Trophoblast cell (in vitro differentiated cells and primary cell): ENCODE results near the gene RSRC2.
"Not testable (repeated sequence)": the region's sequence is repeated elsewhere in the genome, so short reads cannot be mapped to it uniquely, and the experiment has no call there.

Experiments used
- DNase-seq, 2 donors: peaks; one replicate each; pipeline ENCODE4 v3.0.0-alpha.2; 2016
- H2AFZ ChIP-seq: 2 replicates; pipeline ENCODE4 v1.6.1; 2013; ENCODE audit warnings: low read length, moderate library complexity, mild to moderate bottlenecking; ENCODE audit not compliant: insufficient read depth, poor library complexity
- H2AK5ac ChIP-seq: 2 replicates; pipeline ENCODE4 v1.6.1; 2013; ENCODE audit warnings: mild to moderate bottlenecking, low read length
- H2BK120ac ChIP-seq: 2 replicates; pipeline ENCODE4 v1.6.1; 2013; ENCODE audit warnings: low read length, mild to moderate bottlenecking, moderate library complexity; ENCODE audit not compliant: insufficient read depth, poor library complexity
- H2BK12ac ChIP-seq: 2 replicates; pipeline ENCODE4 v1.6.1; 2013; ENCODE audit warnings: mild to moderate bottlenecking, low read length, moderate library complexity
- H2BK5ac ChIP-seq: 2 replicates; pipeline ENCODE4 v1.6.1; 2013; ENCODE audit warnings: low read length, low read depth, moderate library complexity, mild to moderate bottlenecking; ENCODE audit not compliant: poor library complexity
- H3K14ac ChIP-seq: 2 replicates; pipeline ENCODE4 v1.6.1; 2013; ENCODE audit warnings: mild to moderate bottlenecking, low read length
- H3K18ac ChIP-seq: 2 replicates; pipeline ENCODE4 v1.6.1; 2013; ENCODE audit warnings: mild to moderate bottlenecking, low read length
- H3K23ac ChIP-seq: 2 replicates; pipeline ENCODE4 v1.6.1; 2013; ENCODE audit warnings: low read length
- H3K27ac ChIP-seq: 2 replicates; pipeline ENCODE4 v1.5.1; 2013; ENCODE audit warnings: low read depth, mild to moderate bottlenecking, inconsistent platforms, low read length, moderate library complexity
- H3K27me3 ChIP-seq: 2 replicates; pipeline ENCODE4 v1.6.1; 2013; ENCODE audit warnings: inconsistent platforms, mild to moderate bottlenecking, low read length, moderate library complexity; ENCODE audit not compliant: insufficient read depth
- H3K36me3 ChIP-seq, 2 experiments: 1 replicate in 1 of 2; 2 replicates in 1 of 2; pipeline ENCODE4 v1.6.1; 2013; ENCODE audit warnings: low read length in 2 of 2, mild to moderate bottlenecking in 2 of 2, moderate library complexity in 1 of 2; ENCODE audit not compliant: insufficient read depth in 2 of 2, control insufficient read depth in 1 of 2
- H3K4ac ChIP-seq: 2 replicates; pipeline ENCODE4 v1.6.1; 2013; ENCODE audit warnings: low read depth, mild to moderate bottlenecking, low read length, moderate library complexity
- H3K4me1 ChIP-seq, 2 experiments: 1 replicate in 1 of 2; 2 replicates in 1 of 2; pipeline ENCODE4 v1.6.1; 2013; ENCODE audit warnings: low read length in 2 of 2, mild to moderate bottlenecking in 2 of 2, moderate library complexity in 1 of 2; ENCODE audit not compliant: insufficient read depth in 2 of 2, control insufficient read depth in 1 of 2
- H3K4me2 ChIP-seq: 2 replicates; pipeline ENCODE4 v1.6.1; 2013; ENCODE audit warnings: inconsistent platforms, mild to moderate bottlenecking, low read length, moderate library complexity
- H3K4me3 ChIP-seq: 2 replicates; pipeline ENCODE4 v1.5.1; 2013; ENCODE audit warnings: mild to moderate bottlenecking, low read depth, low read length, inconsistent platforms
- H3K79me1 ChIP-seq: one replicate; pipeline ENCODE4 v1.6.1; 2013; ENCODE audit warnings: low read length
- H3K79me2 ChIP-seq: 2 replicates; pipeline ENCODE4 v1.6.1; 2013; ENCODE audit warnings: low read length, mild to moderate bottlenecking; ENCODE audit not compliant: control insufficient read depth, insufficient read depth, poor library complexity
- H3K9ac ChIP-seq: 2 replicates; pipeline ENCODE4 v1.6.1; 2013; ENCODE audit warnings: mild to moderate bottlenecking, low read length
- H3K9me3 ChIP-seq: 2 replicates; pipeline ENCODE4 v1.6.1; 2013; ENCODE audit warnings: low read depth, mild to moderate bottlenecking, control low read depth, inconsistent platforms, low read length; ENCODE audit not compliant: insufficient read depth
- H4K12ac ChIP-seq: 2 replicates; pipeline ENCODE4 v1.6.1; 2013; ENCODE audit warnings: low read depth, mild to moderate bottlenecking, low read length, moderate library complexity
- H4K8ac ChIP-seq: 2 replicates; pipeline ENCODE4 v1.6.1; 2013; ENCODE audit warnings: low read depth, mild to moderate bottlenecking, low read length, moderate library complexity
- H4K91ac ChIP-seq: one replicate; pipeline ENCODE4 v1.6.1; 2013; ENCODE audit warnings: low read depth, mild to moderate bottlenecking, low read length, moderate library complexity
- WGBS: extraction: QIAGEN DNeasy Blood & Tissue Kit; methylation state at CpG from one replicate; pipeline ENCODE4 v1.1.7; 2013; ENCODE audit warnings: missing lambda C conversion rate; ENCODE audit not compliant: insufficient read length, insufficient coverage; ENCODE audit errors: extremely low coverage; 5-methylcytosine and 5-hydroxymethylcytosine counted together

RSRC2 gene

GRCh38 chr12:122486805-122487426 lies 39.8 kb downstream of the RSRC2 start:
- no peaks in the 10 kb centered on the region for H3K9me3 ChIP-seq
- no peak overlapping the region for H2BK12ac ChIP-seq
- no peak overlapping the region for H2BK120ac ChIP-seq
- no peak overlapping the region for H3K18ac ChIP-seq
- H3K4me2 ChIP-seq = no peak overlapping the region
- no peaks in the 10 kb centered on the region for H3K4me1 ChIP-seq
- no peak overlapping the region for H3K4ac ChIP-seq
- no peaks in the 10 kb centered on the region for H3K79me2 ChIP-seq
- H2BK5ac ChIP-seq = no peak overlapping the region
- H3K23ac ChIP-seq = no peak overlapping the region
- H3K27ac ChIP-seq = no peak overlapping the region
- no peaks in the 10 kb centered on the region for H3K79me1 ChIP-seq
- no peak for DNase-seq
- no peaks in the 10 kb centered on the region for H3K27me3 ChIP-seq
- no peak overlapping the region for H2AK5ac ChIP-seq
- H2AFZ ChIP-seq = no peak overlapping the region
- no CpG with 5 or more reads among the region's 7 CpGs for WGBS
- H4K8ac ChIP-seq = no peak overlapping the region
- H3K9ac ChIP-seq = no peak overlapping the region
- H4K91ac ChIP-seq = no peak overlapping the region
- no peak overlapping the region for H4K12ac ChIP-seq
- no peak overlapping the region for H3K4me3 ChIP-seq
- H3K14ac ChIP-seq = no peak overlapping the region
- peaks cover 33% of the 10 kb centered on the region in 2 experiments for H3K36me3 ChIP-seq

GRCh38 chr12:122486360-122486759 lies 40.4 kb downstream of the RSRC2 start:
- not testable (repeated sequence) for H2AFZ ChIP-seq, H3K79me2 ChIP-seq, H3K14ac ChIP-seq, H3K27ac ChIP-seq, H3K27me3 ChIP-seq, H2BK12ac ChIP-seq, H3K9ac ChIP-seq, H3K4me1 ChIP-seq, H3K23ac ChIP-seq, H3K4me2 ChIP-seq, H4K91ac ChIP-seq, H4K8ac ChIP-seq, H3K79me1 ChIP-seq, H2AK5ac ChIP-seq, DNase-seq, H2BK5ac ChIP-seq, H3K18ac ChIP-seq, H3K9me3 ChIP-seq, H3K4me3 ChIP-seq, H2BK120ac ChIP-seq, H3K4ac ChIP-seq, H4K12ac ChIP-seq
- peaks cover 31% of the 10 kb centered on the region in 2 experiments for H3K36me3 ChIP-seq
- no CpG with 5 or more reads among the region's 6 CpGs for WGBS

GRCh38 chr12:122484385-122484784 lies 42.4 kb downstream of the RSRC2 start:
- not testable (repeated sequence) for H3K4ac ChIP-seq, H3K9me3 ChIP-seq, H3K23ac ChIP-seq, H3K18ac ChIP-seq, H3K4me2 ChIP-seq, H3K27ac ChIP-seq, H4K12ac ChIP-seq, H3K79me1 ChIP-seq, H4K91ac ChIP-seq, H3K79me2 ChIP-seq, H3K14ac ChIP-seq, H2BK5ac ChIP-seq, H2BK12ac ChIP-seq, H2AK5ac ChIP-seq, H4K8ac ChIP-seq, DNase-seq, H2BK120ac ChIP-seq, H2AFZ ChIP-seq, H3K4me3 ChIP-seq, H3K27me3 ChIP-seq, H3K4me1 ChIP-seq, H3K9ac ChIP-seq
- no CpG with 5 or more reads among the region's 1 CpG for WGBS
- H3K36me3 ChIP-seq = peaks cover 38% of the 10 kb centered on the region in 2 experiments

GRCh38 chr12:122483969-122484368 lies 42.8 kb downstream of the RSRC2 start:
- Histone ChIP-seq H2BK5ac (no peak overlapping the region), H3K23ac (no peak overlapping the region), H2AK5ac (no peak overlapping the region), H3K79me2 (no peaks in the 10 kb centered on the region), H4K91ac (no peak overlapping the region), H2BK120ac (no peak overlapping the region), H3K27me3 (no peaks in the 10 kb centered on the region), H2AFZ (no peak overlapping the region), H3K14ac (no peak overlapping the region), H3K4me1 (no peaks in the 10 kb centered on the region), H3K9me3 (no peaks in the 10 kb centered on the region), H3K9ac (no peak overlapping the region), H3K79me1 (no peaks in the 10 kb centered on the region), H3K27ac (no peak overlapping the region), H4K8ac (no peak overlapping the region), H3K4ac (no peak overlapping the region), H3K4me3 (no peak overlapping the region), H3K18ac (no peak overlapping the region), H4K12ac (no peak overlapping the region), H3K36me3 (peaks cover 41% of the 10 kb centered on the region in 2 experiments), H2BK12ac (no peak overlapping the region), H3K4me2 (no peak overlapping the region)
- no CpG with 5 or more reads among the region's 5 CpGs for WGBS
- DNase-seq = no peak
